Measurements from ENCODE around the gene C1GALT1C1.

- no peak for TF ChIP-seq CTCF (conservative IDR thresholded peaks at IDR 0.05)
- no peak for TF ChIP-seq ZFX (IDR thresholded peaks at IDR 0.05)
Observed at GRCh38 chrX:120585702-120586101, 44.2 kb downstream of the C1GALT1C1 start.

All from C4-2B (cell line).